HG02759 (cell line): Measurements from ENCODE around the gene ZDHHC11B.
"Not testable (repeated sequence)": the region's sequence is repeated elsewhere in the genome, so short reads cannot be mapped to it uniquely, and the experiment has no call there.

Source experiments
- ATAC-seq: cut with Tn5 transposase; IDR thresholded peaks from one replicate; pipeline ENCODE4 v1.9.1; 2021; ENCODE audit warnings: mild to moderate bottlenecking, moderate library complexity; ENCODE audit not compliant: unreplicated experiment

The ZDHHC11B gene

GRCh38 chr5:784428-785177 lies at the start of gene ZDHHC11B:
TSS of gene ZDHHC11B (minus strand) at chr5:784729. CDS start at chr5:766919, 17,810 bp downstream.
- ATAC-seq: peak; percentile 54

DNA sequence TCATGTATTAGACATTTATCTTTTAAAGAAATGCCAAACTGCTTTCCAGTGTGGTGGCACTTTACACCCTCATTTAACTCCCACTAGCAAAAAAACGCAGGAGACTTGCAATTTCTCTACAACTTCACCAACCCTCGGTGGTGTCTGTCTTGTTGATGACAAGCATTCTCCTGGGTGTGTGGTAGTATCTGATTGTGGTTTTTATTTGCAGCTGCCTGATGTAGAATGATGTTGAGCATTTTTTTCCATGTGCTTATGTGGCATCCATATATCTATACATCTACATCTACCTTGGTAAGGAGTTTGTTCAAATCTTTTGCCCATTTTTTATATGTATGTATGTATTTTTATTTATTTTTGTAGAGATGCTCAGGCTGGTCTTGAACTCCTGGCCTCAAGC lies 49.5 kb upstream of the ZDHHC11B start:
- ATAC-seq: not testable (repeated sequence)

- ATAC-seq: not testable (repeated sequence)
These were observed 43.7 kb upstream of the ZDHHC11B start for GRCh38 chr5:828194-828593.

DNA sequence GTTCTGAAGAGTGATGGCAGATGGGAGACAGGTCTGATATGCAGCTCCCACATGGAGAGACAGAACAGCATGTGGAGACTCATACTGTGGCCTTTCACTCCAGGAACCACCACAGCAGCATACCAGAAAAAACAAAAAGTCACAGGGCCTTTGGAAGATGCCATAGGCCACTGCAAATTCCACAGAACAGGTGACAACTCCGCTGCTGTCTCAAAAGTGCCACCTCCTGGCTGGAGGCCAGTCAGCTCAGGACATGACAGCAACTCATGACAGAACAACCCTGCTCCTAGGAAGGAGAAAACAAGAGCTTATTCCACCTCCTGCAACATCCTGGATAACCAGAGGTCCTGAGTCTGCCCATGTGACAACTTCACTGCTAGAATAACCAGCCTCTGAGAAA lies 41.0 kb upstream of the ZDHHC11B start:
- ATAC-seq: not testable (repeated sequence)

DNA sequence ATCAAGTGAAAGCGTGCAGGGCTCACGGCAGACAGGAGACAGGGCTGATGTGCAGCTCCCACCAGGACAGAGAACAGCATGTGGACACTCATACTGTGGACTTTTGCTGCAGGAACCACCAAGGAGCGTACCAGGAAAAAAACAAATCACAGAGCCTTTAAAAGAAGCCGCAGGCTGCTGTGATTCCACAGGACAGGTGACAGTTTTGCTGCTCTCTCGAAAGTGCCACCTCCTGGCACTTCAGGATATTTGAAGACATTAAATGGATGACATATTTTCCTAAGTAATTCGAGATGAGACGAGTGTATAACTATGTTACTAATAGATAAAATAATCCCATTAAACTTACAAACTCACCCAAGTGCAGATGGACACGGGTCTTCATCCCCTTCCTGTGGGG lies 37.0 kb upstream of the ZDHHC11B start:
- no peak for ATAC-seq

- ATAC-seq: no peak
These were observed 35.7 kb upstream of the ZDHHC11B start for GRCh38 chr5:820245-820644.

GRCh38 chr5:819078-819477 lies 34.5 kb upstream of the ZDHHC11B start:
- no peak for ATAC-seq

GRCh38 chr5:816176-816575 lies 31.6 kb upstream of the ZDHHC11B start:
- ATAC-seq: no peak

GRCh38 chr5:815449-815848 lies 30.9 kb upstream of the ZDHHC11B start:
- ATAC-seq: no peak

GRCh38 chr5:813575-813974 lies 29.0 kb upstream of the ZDHHC11B start:
- not testable (repeated sequence) for ATAC-seq

GRCh38 chr5:811384-811783 lies 26.9 kb upstream of the ZDHHC11B start:
- not testable (repeated sequence) for ATAC-seq

GRCh38 chr5:807719-808514 lies 23.4 kb upstream of the ZDHHC11B start:
- not testable (repeated sequence) for ATAC-seq

DNA sequence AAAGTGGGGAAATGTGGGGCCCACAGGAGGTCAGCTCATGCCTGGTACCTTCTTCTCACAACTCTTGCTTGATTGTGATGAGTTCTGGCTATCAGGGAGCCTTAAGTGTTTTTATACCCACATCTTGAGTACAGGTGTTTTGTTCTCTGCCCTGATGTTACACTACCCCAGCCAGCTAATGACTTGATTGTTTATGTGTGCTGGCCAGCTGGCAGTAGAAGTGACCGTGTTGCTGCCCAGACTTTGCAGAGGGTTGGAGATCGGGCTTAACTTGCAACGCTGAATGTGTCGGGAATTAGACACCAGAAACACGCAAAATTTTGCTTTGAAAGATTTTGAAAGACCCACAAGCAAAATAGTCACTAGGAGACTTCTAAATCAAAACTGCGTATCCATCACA lies 16.9 kb upstream of the ZDHHC11B start:
- ATAC-seq: no peak

DNA sequence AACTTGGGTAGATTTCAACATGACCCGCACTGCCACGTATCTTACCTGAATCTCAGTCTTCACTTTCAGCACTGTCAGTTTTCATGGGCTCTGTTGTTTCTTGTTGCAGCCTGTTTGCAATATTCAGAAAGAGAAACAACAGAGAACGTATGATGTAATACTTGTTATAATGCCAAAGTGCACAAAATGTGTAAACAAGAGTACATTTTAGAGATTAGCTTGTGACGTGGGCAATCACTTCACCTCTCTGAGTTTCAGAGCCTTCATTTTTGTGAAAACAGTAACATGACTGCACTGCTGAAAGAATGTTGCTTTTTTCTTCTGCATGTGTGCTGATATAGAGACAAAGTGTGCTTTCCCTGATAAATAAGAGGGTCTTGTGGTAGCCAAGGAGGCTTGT lies 16.5 kb upstream of the ZDHHC11B start:
- not testable (repeated sequence) for ATAC-seq

DNA sequence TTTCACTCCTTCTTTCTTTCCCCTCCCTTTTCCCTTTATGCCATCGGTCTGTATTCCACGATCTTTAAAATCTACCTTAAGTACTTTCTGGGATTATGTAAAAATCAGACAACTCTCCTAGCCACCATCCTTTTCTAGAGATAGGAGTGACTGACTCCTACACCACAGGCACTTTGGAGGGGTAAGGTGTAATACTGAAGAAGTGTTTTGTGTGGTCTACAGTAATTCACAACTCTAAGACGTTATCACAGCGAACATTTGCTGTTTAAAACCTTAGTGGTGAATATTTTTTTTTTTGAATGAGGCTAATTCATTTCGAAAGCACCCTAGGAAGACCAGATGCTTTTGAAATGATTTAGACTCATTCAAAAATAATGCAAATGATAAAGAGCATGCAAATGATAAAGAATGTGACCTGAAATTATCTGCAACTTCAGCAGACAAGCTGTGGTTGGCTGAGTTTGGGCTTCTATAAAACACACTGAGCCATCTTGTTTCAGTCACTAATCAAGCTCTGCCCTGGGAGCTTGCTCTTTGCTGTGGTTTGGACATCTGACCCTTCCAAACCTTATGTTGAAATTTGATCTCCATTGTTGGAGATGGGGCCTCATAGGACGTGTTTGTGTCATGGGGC lies 14.1 kb upstream of the ZDHHC11B start:
- not testable (repeated sequence) for ATAC-seq

- ATAC-seq: not testable (repeated sequence)
These were observed 13.5 kb upstream of the ZDHHC11B start for GRCh38 chr5:797986-798385.

GRCh38 chr5:795873-796272 lies 11.3 kb upstream of the ZDHHC11B start:
- not testable (repeated sequence) for ATAC-seq

DNA sequence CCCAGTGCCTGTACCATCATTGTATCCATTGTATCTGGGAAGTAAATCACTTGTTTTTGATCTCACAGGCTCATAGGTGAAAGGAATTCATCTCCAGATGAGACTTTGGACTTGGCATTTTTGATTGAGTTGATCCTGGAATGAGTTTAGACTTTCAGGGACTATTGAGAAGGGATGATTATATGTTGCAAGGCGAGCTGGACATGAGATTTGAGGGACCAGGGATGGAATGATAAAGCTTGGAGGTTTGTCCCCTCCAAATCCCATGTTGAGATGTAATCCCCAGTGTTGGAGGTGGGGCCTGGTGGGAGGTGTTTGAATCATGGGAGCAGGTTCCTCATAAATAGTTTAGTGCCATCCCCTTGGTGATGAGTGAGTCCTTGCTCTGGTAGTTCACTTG lies 10.4 kb upstream of the ZDHHC11B start:
- not testable (repeated sequence) for ATAC-seq

DNA sequence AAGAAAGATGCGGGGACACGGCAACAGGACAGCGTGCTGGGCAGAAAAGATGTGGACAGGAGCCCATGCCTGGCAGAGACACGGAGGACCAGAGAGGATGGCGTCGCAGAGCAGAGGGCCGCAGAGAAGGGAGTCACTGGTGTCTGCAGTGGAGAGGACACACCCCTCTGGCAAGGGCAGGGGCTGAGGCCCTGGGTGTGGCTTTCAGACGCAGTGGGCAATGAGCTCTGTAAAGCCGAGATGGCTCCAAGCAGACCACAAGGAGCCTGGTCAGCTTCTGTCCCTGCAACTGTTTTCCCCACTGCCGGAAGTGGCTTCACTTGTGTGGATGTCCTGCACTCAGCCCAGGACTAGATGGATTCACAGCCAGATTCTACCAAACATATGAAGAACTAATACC lies 4.2 kb upstream of the ZDHHC11B start:
- not testable (repeated sequence) for ATAC-seq

GRCh38 chr5:787857-788233 lies 3.3 kb upstream of the ZDHHC11B start:
- not testable (repeated sequence) for ATAC-seq

- not testable (repeated sequence) for ATAC-seq
These were observed 2.8 kb upstream of the ZDHHC11B start for GRCh38 chr5:787224-787856.
